GM19023 (cell line): ENCODE data around the gene RNLS.
A peak's percentile ranks its signal among the peaks of the same experiment; 100 is the strongest.

Experiments
- ATAC-seq: cut with Tn5 transposase; IDR thresholded peaks from one replicate; pipeline ENCODE4 v1.9.1; 2021; ENCODE audit warnings: mild to moderate bottlenecking, moderate library complexity; ENCODE audit not compliant: unreplicated experiment

RNLS gene

GRCh38 chr10:88270871-88271713 lies 312.0 kb downstream of the RNLS start:
- ATAC-seq: peak; percentile 85

GRCh38 chr10:88270061-88270808 lies 312.9 kb downstream of the RNLS start:
- no peak for ATAC-seq

GRCh38 chr10:88262591-88263234 lies 320.4 kb downstream of the RNLS start:
- no peak for ATAC-seq

- no peak for ATAC-seq
These were observed 322.0 kb downstream of the RNLS start for GRCh38 chr10:88261152-88261551.

- peak; percentile 52 for ATAC-seq
These were observed 322.6 kb downstream of the RNLS start for GRCh38 chr10:88260329-88261051.

- no peak for ATAC-seq
These were observed 323.7 kb downstream of the RNLS start for GRCh38 chr10:88259381-88259780.

GRCh38 chr10:88256886-88257285 lies 326.2 kb downstream of the RNLS start:
- no peak for ATAC-seq

- no peak for ATAC-seq
These were observed 327.0 kb downstream of the RNLS start for GRCh38 chr10:88256013-88256680.

GRCh38 chr10:88254091-88254490 lies 329.0 kb downstream of the RNLS start:
- no peak for ATAC-seq

GRCh38 chr10:88253622-88254021 lies 329.5 kb downstream of the RNLS start:
- ATAC-seq: no peak

- no peak for ATAC-seq
These were observed 330.0 kb downstream of the RNLS start for GRCh38 chr10:88253128-88253527.

GRCh38 chr10:88249450-88249849 lies 333.7 kb downstream of the RNLS start:
- ATAC-seq: no peak

- no peak for ATAC-seq
These were observed 336.4 kb downstream of the RNLS start for GRCh38 chr10:88246675-88247074.

- ATAC-seq: no peak
These were observed 337.1 kb downstream of the RNLS start for GRCh38 chr10:88245974-88246511.

GRCh38 chr10:88244781-88245625 lies 338.1 kb downstream of the RNLS start:
- no peak for ATAC-seq

- ATAC-seq: no peak
These were observed 339.0 kb downstream of the RNLS start for GRCh38 chr10:88243836-88244730.

GRCh38 chr10:88243202-88243744 lies 339.8 kb downstream of the RNLS start:
- ATAC-seq: no peak

- ATAC-seq: no peak
These were observed 341.6 kb downstream of the RNLS start for GRCh38 chr10:88241501-88241900.
